Upper lobe of right lung (tissue), 1 donor: Measurements from ENCODE around the gene PODNL1. TPM values are rescaled to one million over a fixed set of nuclear protein-coding genes. Genes with fewer than 3 reads are reported as not detected.
A peak's percentile ranks its signal among the peaks of the same experiment; 100 is the strongest.
"Not testable (repeated sequence)": the region's sequence is repeated elsewhere in the genome, so short reads cannot be mapped to it uniquely, and the experiment has no call there.

Experiments used
- ATAC-seq: fragments of 200-7000 bp; cut with Tn5 transposase; one replicate; pipeline ENCODE4 v1.9.1; 2020; ENCODE audit warnings: mild to moderate bottlenecking, moderate library complexity
- DNase-seq: peaks from one replicate; pipeline ENCODE4 v3.0.0-alpha.2; 2020
- H3K27ac ChIP-seq: fragments of 200-600 bp; one replicate; pipeline ENCODE4 v1.8.0; 2022
- H3K27me3 ChIP-seq: fragments of 200-600 bp; one replicate; pipeline ENCODE4 v1.8.0; 2022; ENCODE audit warnings: mild to moderate bottlenecking
- H3K36me3 ChIP-seq: fragments of 200-600 bp; one replicate; pipeline ENCODE4 v1.8.0; 2022
- H3K4me1 ChIP-seq: fragments of 200-600 bp; one replicate; pipeline ENCODE4 v1.8.0; 2022
- H3K4me3 ChIP-seq: fragments of 200-600 bp; one replicate; pipeline ENCODE4 v1.8.0; 2022; ENCODE audit warnings: mild to moderate bottlenecking
- H3K9me3 ChIP-seq: fragments of 200-600 bp; one replicate; pipeline ENCODE4 v1.8.0; 2022
- intact Hi-C: fragments of 100-400 bp; cut with DNase I; formaldehyde crosslinking; loops from one replicate; pipeline ENCODE4 v1.11.0; 2022
- total RNA-seq: library from RNA; stranded (reverse); fragmentation: NEBNext Ultra II Directional; extraction: Animal tissue kit (Norgen Biotek cat#: 25700); gene quantifications from one replicate; pipeline ENCODE4 v1.2.1, GENCODE V29; 2021
- TF ChIP-seq, protein P1 (sequence below): fragments of 200-600 bp; IDR thresholded peaks from one replicate; pipeline ENCODE4 v1.8.0; 2022; ENCODE audit warnings: antibody characterized with exemption
- donor health status: DM: no; HTN: yes; CAD: no; lungs with severe emphysema.

Gene PODNL1
- total RNA-seq, 1 donor from 2014 or later: 2.8 TPM

DNA sequence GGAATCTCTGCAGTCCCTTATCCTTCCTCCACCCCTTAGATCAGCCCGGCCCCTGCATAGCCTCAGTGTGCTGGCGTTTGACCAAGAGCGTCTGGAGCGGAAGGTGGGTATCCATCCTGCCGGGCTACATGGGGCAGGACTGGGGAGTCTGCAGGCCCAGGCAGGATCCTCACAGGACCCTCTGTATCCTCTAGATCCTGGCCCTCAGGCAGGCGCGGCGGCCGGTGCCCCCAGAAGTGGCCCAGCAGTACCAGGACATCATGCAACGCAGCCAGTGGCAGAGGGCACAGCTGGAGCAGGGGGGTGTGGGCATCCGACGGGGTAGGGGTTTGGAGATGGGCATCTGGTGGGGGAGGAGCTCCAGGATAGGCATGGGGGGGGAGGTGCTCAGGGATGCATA, 8.9 kb downstream of the PODNL1 start:
- TF ChIP-seq, protein P1, sequence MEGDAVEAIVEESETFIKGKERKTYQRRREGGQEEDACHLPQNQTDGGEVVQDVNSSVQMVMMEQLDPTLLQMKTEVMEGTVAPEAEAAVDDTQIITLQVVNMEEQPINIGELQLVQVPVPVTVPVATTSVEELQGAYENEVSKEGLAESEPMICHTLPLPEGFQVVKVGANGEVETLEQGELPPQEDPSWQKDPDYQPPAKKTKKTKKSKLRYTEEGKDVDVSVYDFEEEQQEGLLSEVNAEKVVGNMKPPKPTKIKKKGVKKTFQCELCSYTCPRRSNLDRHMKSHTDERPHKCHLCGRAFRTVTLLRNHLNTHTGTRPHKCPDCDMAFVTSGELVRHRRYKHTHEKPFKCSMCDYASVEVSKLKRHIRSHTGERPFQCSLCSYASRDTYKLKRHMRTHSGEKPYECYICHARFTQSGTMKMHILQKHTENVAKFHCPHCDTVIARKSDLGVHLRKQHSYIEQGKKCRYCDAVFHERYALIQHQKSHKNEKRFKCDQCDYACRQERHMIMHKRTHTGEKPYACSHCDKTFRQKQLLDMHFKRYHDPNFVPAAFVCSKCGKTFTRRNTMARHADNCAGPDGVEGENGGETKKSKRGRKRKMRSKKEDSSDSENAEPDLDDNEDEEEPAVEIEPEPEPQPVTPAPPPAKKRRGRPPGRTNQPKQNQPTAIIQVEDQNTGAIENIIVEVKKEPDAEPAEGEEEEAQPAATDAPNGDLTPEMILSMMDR: no peak
- Histone ChIP-seq H3K36me3 (peaks cover 22% of the 10 kb centered on the region), H3K4me1 (peaks cover 3% of the 10 kb centered on the region), H3K27ac (no peak overlapping the region), H3K9me3 (no peaks in the 10 kb centered on the region), H3K4me3 (no peak overlapping the region), H3K27me3 (no peaks in the 10 kb centered on the region)
- DNase-seq (no peak), ATAC-seq (no peak)
- intact Hi-C loops: no loop called here

DNA sequence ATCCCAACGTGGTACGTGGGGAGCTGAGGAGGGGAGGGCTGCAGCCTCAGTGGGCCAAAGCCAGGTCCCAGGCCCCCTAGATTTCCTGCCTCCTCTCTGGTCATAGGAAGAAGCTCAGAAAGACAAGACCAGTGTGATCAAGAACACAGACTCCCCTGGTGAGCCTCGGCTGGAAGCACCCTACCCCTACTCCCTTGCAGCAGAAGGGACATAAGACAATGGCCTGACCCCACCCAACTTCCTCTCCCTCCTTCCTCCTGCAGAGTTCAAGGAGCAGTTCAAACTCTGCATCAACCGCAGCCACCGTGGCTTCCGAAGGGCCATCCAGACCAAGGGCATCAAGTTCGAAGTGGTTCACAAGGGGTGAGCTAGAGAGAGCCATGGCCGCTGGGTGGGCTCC, 11.5 kb downstream of the PODNL1 start:
- Histone ChIP-seq H3K4me1 (peaks cover 3% of the 10 kb centered on the region), H3K27me3 (no peaks in the 10 kb centered on the region), H3K36me3 (peaks cover 45% of the 10 kb centered on the region), H3K27ac (peak overlapping the region; percentile 55), H3K4me3 (no peak overlapping the region), H3K9me3 (no peaks in the 10 kb centered on the region)
- DNase-seq (no peak), ATAC-seq (peak; percentile 59)
- intact Hi-C loops: no loop called here
- TF ChIP-seq, protein P1: no peak

DNA sequence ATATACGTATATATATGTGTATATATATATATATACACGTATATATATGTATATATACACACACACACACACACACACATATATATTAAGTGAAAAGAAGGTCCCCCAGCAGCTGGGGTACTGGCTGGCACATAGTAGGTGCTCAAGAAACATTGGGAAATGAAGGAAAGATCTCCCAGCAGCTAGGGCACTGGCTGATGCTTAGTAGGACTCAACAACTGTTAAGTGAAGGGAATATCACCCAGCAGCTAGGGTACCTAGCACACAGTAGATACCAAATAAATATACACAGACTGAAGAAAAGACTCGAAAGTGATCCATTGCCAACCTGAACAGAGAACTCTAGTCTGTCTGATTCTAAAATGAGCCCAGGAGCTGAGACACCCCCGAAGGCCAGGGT, 12.2 kb downstream of the PODNL1 start:
- intact Hi-C loops: no loop called here
- TF ChIP-seq, protein P1: no peak

DNA sequence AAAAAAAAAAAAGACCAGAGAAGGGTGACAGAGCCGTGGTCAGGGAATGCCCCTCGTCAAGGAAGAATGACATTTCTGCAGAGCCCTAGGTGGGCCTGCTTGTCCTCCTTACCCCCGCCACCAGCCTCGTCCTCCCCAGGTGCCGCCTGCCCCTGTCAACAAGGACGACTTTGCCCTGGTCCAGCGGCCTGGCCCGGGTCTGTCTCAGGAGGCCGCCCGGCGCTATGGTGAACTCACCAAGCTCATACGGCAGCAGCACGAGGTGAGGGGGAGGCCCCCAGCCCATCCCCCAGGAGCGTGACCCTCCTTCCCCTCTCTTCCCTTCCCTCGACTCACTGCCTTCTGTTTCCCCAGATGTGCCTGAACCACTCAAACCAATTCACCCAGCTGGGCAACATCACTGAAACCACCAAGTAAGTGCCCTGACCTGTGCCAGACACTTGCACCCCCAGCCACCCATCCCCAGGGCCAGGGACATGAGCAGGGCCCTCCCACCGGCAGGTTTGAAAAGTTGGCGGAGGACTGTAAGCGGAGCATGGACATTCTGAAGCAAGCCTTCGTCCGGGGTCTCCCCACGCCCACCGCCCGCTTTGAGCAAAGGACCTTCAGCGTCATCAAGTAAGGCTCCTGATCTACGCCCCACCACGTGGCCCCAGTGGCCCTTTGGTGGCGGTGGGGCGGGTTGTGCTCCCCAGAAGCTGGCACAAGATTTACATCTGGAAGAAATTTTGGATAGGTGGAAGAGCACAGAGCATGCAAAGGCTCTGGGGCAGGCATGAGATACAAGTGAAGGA, 14.8 kb downstream of the PODNL1 start:
- Histone ChIP-seq H3K27ac (no peak overlapping the region), H3K36me3 (peaks cover 67% of the 10 kb centered on the region), H3K27me3 (no peaks in the 10 kb centered on the region), H3K9me3 (no peaks in the 10 kb centered on the region), H3K4me3 (no peak overlapping the region), H3K4me1 (peaks cover 3% of the 10 kb centered on the region)
- intact Hi-C loops: no loop called here
- DNase-seq (no peak), ATAC-seq (no peak)
- TF ChIP-seq, protein P1: no peak

More for the DNA sequence above, 12.2 kb downstream of the PODNL1 start:
- Histone ChIP-seq H3K36me3 (peaks cover 52% of the 10 kb centered on the region), H3K9me3 (no peaks in the 10 kb centered on the region), H3K4me3 (no peak overlapping the region), H3K4me1 (peaks cover 3% of the 10 kb centered on the region), H3K27ac (peak overlapping the region; percentile 55), H3K27me3 (no peaks in the 10 kb centered on the region)
- ATAC-seq (no peak), DNase-seq (no peak)

DNA sequence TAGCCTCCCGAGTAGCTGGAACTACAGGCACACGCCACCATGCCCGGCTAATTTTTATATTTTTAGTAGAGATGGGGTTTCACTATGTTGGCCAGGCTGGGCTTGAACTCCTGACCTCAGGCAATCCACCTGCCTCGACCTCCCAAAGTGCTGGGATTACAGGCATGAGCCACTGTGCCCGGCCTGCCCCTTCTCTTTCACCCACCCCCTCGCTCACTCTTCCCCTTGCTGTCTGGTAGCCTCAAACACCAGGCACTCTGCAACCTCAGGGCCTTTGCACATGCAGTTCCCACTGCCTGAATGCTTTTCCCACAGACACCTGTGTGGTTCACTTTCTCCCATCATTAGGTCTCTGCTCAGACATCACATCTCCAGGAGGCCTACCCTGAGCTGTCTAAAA, 16.1 kb downstream of the PODNL1 start:
- H3K4me1 ChIP-seq, H3K4me3 ChIP-seq, H3K27ac ChIP-seq, intact Hi-C loops, H3K27me3 ChIP-seq, H3K9me3 ChIP-seq, DNase-seq, ATAC-seq: not testable (repeated sequence)
- peaks cover 66% of the 10 kb centered on the region for H3K36me3 ChIP-seq

DNA sequence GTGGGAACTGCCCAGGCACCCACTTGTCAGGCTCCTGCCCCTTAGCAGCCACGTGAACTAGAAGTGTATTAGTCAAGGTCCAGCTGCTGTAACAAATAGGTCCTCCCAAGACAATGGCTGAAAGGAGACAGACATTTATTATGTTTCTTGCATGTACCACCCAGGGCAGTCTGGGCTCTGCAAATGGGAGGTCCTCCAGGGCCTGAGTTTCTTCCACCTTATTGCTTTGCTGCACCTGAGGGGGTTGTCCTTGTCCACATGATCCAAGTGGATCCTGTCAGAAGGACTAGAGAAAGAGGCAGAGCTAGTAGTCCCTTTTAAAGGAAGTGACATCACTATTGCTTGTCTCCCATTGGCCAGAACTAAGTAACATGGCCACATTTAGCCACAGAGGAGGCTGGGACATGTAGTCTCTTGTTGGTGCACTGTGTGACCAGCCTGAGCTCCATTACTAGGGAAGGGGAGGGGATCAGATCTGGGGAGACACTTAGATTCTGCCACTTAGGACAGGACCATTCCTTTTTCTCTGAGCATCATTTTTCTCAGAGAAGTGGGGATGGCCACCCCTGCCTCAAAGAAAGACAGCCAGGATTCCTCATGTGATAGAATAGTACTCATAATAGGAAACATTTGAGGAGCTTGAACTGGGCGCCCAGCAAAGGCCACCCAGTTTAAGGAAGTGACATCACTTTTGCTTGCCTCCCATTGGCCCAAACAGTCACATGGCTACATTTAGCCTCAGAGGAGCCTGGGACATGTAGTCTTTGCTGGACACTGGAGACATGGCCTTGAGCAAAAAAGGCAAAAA, 17.1 kb downstream of the PODNL1 start:
- Histone ChIP-seq H3K27me3 (no peaks in the 10 kb centered on the region), H3K36me3 (peaks cover 66% of the 10 kb centered on the region), H3K9me3 (no peaks in the 10 kb centered on the region), H3K4me3 (no peak overlapping the region), H3K27ac (no peak overlapping the region), H3K4me1 (no peaks in the 10 kb centered on the region)
- DNase-seq (no peak), ATAC-seq (peak; percentile 63)
- intact Hi-C loops: no loop called here
- TF ChIP-seq, protein P1: no peak
